Measurements from ENCODE around the gene RYR2. TPM values are rescaled to one million over a fixed set of nuclear protein-coding genes. Genes with fewer than 3 reads are reported as not detected.

RYR2 gene
- total RNA-seq, 2 donors from 2014 or later: 59.0 to 75.9 TPM

DNA sequence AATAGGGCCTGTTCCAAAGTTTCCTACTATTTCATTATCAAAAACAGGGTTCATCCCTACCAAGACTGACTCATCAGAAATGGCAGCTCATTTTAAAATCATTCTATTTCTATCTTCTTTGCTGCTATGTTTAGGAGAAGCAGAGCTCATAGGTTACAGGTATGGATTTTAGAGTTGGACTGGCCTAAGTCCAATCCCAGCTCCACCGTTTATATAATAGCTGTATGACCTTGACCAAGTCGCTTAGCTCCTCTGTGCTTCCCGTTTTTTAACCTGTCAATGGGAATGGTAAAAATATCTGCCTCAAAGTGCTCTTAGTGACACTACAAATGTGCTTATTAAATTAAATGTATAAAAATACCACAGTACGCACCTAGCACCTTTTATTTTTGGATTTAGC, 436.1 kb downstream of the RYR2 start:
- Histone ChIP-seq H3K9me3 (no peaks in the 10 kb centered on the region), H3K4me3 (no peak overlapping the region), H3K4me1 (ENCODE audit: control insufficient read depth in 1 of 2, low read depth in 2 of 2) (no peaks in the 10 kb centered on the region), H3K27ac (no peak overlapping the region), H3K27me3 (replicated peaks; ENCODE audit: insufficient read depth) (no peaks in the 10 kb centered on the region), H3K36me3 (peaks cover 9% of the 10 kb centered on the region)
- no peak for ATAC-seq (ENCODE audit: insufficient number of reproducible peaks, low FRiP score, low read depth)
- DNase-seq (ENCODE audit: low spot score): no peak
- no peak for TF ChIP-seq CTCF (IDR thresholded peaks at IDR 0.05)

DNA sequence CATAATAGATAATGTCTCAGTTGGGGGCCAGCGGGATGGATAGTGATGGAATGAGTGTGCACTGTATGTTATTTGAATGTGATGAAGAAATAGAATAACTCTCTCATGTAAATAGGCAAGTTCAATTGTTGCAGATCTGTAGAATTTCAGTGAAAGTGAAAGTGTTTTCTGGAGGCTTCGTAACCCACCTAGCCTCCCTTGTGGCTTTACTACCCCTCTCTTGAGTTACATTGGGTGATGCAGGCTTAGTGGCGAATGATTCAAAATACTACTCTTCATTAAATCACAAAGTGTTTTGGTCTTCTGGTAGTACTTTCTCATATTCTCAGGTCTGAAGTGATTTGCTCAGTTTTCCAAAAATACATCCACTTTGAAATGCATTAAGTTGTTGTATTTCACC, 436.9 kb downstream of the RYR2 start:
- no peak overlapping the region for H3K27ac ChIP-seq
- peaks cover 4% of the 10 kb centered on the region for H3K36me3 ChIP-seq
- H3K27me3 ChIP-seq (replicated peaks; ENCODE audit: insufficient read depth): no peaks in the 10 kb centered on the region
- H3K9me3 ChIP-seq: no peaks in the 10 kb centered on the region
- DNase-seq (ENCODE audit: low spot score) (no peak), ATAC-seq (ENCODE audit: insufficient number of reproducible peaks, low FRiP score, low read depth) (no peak)
- no peaks in the 10 kb centered on the region for H3K4me1 ChIP-seq (ENCODE audit: control insufficient read depth in 1 of 2, low read depth in 2 of 2)
- no peak overlapping the region for H3K4me3 ChIP-seq
- TF ChIP-seq CTCF (IDR thresholded peaks at IDR 0.05): no peak

- no peak for ATAC-seq (ENCODE audit: insufficient number of reproducible peaks, low FRiP score, low read depth)
These were observed 440.8 kb downstream of the RYR2 start for GRCh38 chr1:237482777-237483176.

DNA sequence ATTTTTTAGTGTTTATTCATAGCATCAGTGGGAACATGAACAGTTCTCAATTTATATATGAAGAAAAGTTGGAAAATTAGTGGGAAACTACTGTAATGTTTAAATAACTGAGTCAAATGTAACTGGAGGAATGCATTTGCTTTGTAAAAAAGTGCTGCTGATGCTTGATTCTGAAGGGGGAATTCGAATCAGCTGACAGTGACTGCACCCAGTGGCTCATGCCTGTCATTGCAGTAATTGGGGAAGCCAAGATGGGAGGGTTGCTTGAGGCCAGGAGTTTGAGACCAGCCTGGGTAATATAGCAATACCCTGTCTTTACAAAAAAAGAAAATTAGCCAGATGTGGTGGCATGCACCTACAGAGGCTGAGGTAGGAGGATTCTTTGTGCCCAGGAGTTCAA, 450.4 kb downstream of the RYR2 start:
- Histone ChIP-seq H3K27me3 (replicated peaks; ENCODE audit: insufficient read depth) (no peaks in the 10 kb centered on the region), H3K9me3 (no peaks in the 10 kb centered on the region), H3K4me3 (no peak overlapping the region), H3K36me3 (peaks cover 10% of the 10 kb centered on the region), H3K4me1 (ENCODE audit: control insufficient read depth in 1 of 2, low read depth in 2 of 2) (no peaks in the 10 kb centered on the region), H3K27ac (no peak overlapping the region)
- no peak for ATAC-seq (ENCODE audit: insufficient number of reproducible peaks, low FRiP score, low read depth)
- no peak for DNase-seq (ENCODE audit: low spot score)
- TF ChIP-seq CTCF (IDR thresholded peaks at IDR 0.05): no peak

More at GRCh38 chr1:237482777-237483176, 440.8 kb downstream of the RYR2 start:
- no peak for DNase-seq (ENCODE audit: low spot score)
- Histone ChIP-seq H3K9me3 (no peaks in the 10 kb centered on the region), H3K4me3 (no peak overlapping the region), H3K27me3 (replicated peaks; ENCODE audit: insufficient read depth) (no peaks in the 10 kb centered on the region), H3K27ac (no peak overlapping the region), H3K4me1 (ENCODE audit: control insufficient read depth in 1 of 2, low read depth in 2 of 2) (no peaks in the 10 kb centered on the region), H3K36me3 (peaks cover 6% of the 10 kb centered on the region)
- TF ChIP-seq CTCF (IDR thresholded peaks at IDR 0.05): no peak

DNA sequence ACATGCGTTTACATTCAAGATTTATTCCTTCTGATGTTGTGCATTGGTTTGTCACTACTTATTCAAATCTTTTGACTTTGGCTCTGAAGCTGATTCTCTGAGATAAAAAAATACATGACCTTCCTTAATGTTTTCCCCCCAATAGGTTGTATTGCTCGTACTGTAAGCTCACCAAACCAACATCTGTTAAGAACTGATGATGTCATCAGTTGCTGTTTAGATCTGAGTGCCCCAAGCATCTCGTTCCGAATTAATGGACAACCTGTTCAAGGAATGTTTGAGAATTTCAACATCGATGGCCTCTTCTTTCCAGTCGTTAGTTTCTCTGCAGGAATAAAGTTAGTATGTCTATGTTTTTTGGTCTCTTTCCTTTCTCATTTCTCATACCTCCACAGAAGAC, 458.6 kb downstream of the RYR2 start:
- H3K36me3 ChIP-seq: peaks cover 11% of the 10 kb centered on the region
- H3K4me3 ChIP-seq: no peak overlapping the region
- no peak overlapping the region for H3K27ac ChIP-seq
- no peaks in the 10 kb centered on the region for H3K9me3 ChIP-seq
- DNase-seq (ENCODE audit: low spot score) (no peak), ATAC-seq (ENCODE audit: insufficient number of reproducible peaks, low FRiP score, low read depth) (no peak)
- H3K4me1 ChIP-seq (ENCODE audit: control insufficient read depth in 1 of 2, low read depth in 2 of 2): no peaks in the 10 kb centered on the region
- no peak for TF ChIP-seq CTCF (IDR thresholded peaks at IDR 0.05)
- no peaks in the 10 kb centered on the region for H3K27me3 ChIP-seq (replicated peaks; ENCODE audit: insufficient read depth)
